ENCODE results near the gene SHISA6.

The SHISA6 gene

DNA sequence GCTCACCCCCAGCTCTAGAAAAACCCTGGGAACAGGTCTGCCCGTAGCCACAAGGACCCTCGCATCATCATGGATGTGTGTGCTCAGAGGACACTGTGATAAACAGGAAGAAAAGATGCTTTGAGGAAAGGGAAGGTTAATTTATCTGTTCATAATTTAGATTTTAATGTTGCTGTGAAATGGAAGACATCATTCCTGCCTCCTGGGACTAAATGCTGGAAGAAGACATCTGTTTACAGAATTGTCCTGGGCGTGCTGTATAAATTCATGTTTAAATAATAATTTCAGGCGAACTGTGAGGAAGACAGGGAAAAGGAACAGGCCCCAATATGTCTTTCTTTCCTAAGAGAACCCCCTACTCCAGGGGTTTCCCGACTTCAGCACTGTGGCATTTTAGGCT lies 112.6 kb downstream of the SHISA6 start:
- DNase-seq (ENCODE audit: low read depth), result no peak

DNA sequence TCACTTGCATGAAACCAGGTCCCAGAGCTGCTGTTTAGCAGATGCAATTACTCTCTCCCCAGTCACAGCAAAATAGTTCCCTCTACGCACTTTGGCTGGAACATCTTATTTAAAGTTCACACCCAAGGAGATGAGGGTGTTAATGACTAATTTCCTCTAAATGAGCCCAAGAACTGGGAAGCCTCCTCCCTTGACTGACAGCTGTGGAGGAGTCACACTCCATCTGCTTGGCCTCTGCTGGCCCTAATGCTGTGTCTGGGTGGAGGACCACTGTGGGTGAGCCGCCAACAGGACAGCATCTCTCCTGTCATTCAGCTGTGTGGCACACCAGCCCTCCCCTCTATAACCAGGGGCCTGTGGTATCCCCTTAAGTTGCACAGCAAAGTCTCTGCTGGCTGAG lies 115.4 kb downstream of the SHISA6 start:
- no peak for DNase-seq (ENCODE audit: low read depth)

- DNase-seq (ENCODE audit: low read depth), result no peak
These were observed 122.6 kb downstream of the SHISA6 start for GRCh38 chr17:11363565-11364117.

GRCh38 chr17:11366272-11366850 lies 125.3 kb downstream of the SHISA6 start:
- no peak for DNase-seq (ENCODE audit: low read depth)

DNA sequence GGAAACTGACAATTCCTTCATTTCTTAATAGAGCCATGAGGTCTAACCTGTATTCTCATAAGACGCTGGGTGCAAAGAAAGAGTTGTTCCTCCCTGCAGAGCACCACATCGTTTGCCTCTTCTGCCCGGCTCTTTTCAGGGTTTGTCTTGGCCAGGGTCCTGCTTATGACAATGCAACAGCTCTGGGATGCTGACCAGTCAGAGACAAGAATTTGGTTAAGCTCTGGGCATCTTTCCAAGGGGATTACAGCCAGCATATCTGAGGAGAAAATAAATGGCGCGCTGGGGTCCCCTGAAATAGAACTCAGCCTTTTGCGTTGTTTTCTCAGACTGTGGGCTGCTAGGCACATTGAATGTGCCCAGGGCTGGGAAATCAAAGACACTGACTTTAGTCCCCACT lies 128.6 kb downstream of the SHISA6 start:
- peak; percentile 1 for DNase-seq (ENCODE audit: low read depth)

DNA sequence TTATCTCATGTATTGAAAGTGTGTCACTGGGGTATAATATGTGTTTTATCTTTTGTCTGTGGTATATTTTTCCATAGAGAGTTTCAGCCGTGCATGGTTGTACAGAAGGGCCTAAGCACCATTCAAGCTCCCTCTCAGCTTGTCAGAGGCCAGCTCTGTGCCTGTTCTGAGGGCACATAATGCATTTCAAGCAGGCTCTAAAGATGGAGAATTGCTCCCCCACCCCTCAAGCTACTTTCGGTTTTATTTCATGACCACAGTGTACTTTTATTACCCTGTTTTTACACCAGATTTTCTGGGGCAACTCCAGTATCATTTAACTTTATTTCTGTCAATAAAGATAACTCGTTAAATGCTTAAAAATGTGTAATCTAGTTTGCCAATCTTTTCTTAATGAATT lies 131.7 kb downstream of the SHISA6 start:
- no peak for DNase-seq (ENCODE audit: low read depth)

- no peak for DNase-seq (ENCODE audit: low read depth)
These were observed 137.5 kb downstream of the SHISA6 start for GRCh38 chr17:11378506-11378905.

- no peak for DNase-seq (ENCODE audit: low read depth)
These were observed 139.7 kb downstream of the SHISA6 start for GRCh38 chr17:11380761-11381160.

- DNase-seq (ENCODE audit: low read depth), result no peak
These were observed 142.1 kb downstream of the SHISA6 start for GRCh38 chr17:11383157-11383556.

DNA sequence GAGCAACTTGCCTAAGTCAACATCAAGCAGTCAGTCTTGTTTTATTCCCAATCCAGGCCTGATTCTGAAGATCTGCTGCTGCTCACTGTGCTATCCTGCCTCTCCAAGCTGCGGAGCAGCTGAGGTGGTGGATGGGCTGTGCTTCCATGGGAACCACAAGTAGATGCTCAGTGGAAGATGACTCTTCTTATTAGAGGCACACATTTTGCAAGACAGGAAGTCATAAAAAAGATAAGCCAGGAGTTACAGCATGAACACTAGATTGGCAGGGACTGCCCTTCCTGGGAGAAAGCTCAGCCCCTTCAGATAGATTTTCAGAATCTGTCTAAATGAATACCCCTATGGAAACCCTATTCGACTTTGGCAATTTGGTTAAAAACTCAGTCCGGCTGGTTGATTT lies 143.1 kb downstream of the SHISA6 start:
- no peak for DNase-seq (ENCODE audit: low read depth)

DNA sequence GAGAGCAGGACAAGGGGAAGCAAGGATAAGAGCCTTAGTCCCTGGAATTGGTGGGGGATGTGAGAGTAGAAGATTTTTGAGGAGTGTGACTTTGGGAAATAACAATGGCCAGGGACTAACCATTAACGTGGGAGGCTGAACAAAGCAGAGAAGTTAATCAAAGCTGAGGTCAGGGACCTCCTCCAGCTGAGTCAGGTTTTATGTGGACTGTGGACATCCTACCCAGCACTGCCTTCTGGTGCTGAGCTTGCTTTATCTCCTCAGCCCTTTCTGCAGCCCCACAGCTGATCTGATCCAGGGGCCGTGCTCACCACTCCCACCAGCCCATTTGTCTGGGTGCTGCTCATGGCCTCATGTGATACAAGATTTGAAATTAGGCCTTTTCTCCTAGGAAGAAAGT lies 146.6 kb downstream of the SHISA6 start:
- no peak for DNase-seq (ENCODE audit: low read depth)

GRCh38 chr17:11388054-11388453 lies 147.0 kb downstream of the SHISA6 start:
- DNase-seq (ENCODE audit: low read depth), result no peak

GRCh38 chr17:11389583-11389982 lies 148.6 kb downstream of the SHISA6 start:
- DNase-seq (ENCODE audit: low read depth), result no peak

DNA sequence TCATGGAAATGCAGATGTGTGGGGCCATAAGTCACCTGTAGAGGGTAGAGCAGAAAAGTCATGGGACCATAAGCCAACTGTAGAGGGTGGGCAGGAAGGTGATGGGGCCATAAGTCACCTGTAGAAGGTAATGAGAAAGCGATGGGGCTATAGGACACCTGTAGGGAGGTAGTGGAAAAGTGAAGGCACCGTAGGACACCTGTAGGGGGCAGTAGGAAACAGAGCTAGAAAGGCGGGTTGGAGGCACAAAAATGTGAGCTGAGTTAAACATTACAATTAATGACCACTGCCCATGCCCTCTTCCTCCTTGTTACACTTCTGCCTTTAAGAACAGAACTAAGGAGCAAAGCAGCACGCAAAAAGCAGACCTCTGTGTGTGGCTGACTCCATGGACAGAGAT lies 150.1 kb downstream of the SHISA6 start:
- no peak for DNase-seq (ENCODE audit: low read depth)

GRCh38 chr17:11404431-11405276 lies 163.6 kb downstream of the SHISA6 start:
- no peak for DNase-seq (ENCODE audit: low read depth)

- no peak for DNase-seq (ENCODE audit: low read depth)
These were observed 165.7 kb downstream of the SHISA6 start for GRCh38 chr17:11406716-11407115.

DNA sequence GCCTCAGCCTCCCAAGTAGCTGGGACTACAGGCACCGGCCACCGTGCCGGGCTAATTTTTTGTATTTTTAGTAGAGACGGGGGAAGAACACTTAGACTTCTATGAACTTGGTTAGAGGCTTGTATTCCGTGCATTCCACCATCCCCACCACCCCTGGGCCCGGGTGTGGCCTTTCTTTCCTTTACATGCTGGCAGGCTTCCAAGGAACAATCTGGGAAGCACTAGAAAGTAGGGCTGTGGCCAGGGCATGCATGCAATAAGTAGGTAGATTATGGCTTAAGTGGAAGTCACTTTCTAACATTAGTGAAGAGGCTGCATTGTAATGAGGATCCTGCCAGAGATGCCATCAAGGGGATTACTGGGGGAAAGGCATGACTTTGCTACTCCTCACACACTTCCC lies 171.6 kb downstream of the SHISA6 start:
- DNase-seq (ENCODE audit: low read depth), result no peak

DNA sequence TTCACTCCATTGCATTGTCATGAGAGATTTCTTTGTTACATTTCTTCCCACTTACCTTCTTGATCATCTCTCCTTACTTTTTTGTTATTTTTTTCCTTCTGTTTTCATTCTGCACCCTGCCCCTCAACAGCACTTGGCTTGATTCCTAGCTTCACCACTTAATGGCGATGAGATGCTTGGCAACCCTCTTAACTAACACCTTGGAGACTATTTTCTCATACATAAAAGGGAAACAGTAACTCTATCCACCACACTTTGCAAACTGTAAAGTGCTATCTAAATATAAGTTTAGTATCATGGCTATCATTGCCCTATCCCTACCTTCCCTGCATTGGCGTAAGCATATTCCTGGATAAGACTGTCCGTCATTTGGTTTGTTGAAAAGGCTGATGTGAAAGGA lies 177.3 kb downstream of the SHISA6 start:
- no peak for DNase-seq (ENCODE audit: low read depth)

- no peak for DNase-seq (ENCODE audit: low read depth)
These were observed 189.7 kb downstream of the SHISA6 start for GRCh38 chr17:11430751-11431150.

- no peak for DNase-seq (ENCODE audit: low read depth)
These were observed 197.7 kb downstream of the SHISA6 start for GRCh38 chr17:11438673-11439072.

DNA sequence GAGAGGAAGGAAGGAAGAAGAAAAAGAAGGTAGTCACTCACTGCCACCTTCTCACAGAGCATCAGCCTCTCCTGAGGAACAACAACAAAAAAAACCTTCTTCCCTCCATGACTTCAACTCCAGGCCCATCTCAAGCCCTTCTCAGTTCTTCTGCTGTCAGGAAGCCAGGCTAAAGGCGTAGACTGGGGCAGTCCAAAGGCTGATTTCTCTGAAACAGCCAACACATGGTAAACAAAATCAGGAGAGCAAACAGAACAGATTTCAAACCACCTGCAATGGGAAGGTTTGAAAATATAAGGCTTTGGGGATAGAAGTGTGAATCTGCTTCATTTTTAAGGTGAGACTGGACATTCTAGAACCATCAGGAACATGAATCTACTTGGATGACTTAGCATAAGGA lies 200.0 kb downstream of the SHISA6 start:
- DNase-seq (ENCODE audit: low read depth), result no peak

DNA sequence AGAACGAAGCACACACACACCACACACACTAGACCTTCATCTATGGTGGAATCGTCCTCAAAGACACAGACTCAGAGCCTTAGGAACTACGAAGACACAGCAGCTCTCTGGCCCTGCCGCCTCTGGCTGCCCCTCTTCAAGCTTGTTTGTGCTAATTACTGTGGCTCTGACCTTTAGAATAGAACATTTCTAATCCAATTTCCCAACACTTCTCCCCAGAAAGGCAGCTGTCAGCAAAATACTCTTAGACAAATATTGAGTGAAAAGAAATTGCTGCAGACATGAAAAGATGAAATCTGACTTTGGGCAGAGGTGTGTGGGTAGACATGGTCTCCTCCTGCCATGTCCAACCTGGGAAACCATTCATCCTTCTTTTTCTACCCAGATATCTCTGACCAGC lies 205.3 kb downstream of the SHISA6 start:
- no peak for DNase-seq (ENCODE audit: low read depth)

GRCh38 chr17:11454096-11454495 lies 213.1 kb downstream of the SHISA6 start:
- DNase-seq (ENCODE audit: low read depth), result no peak

GRCh38 chr17:11458279-11458678 lies 217.3 kb downstream of the SHISA6 start:
- no peak for DNase-seq (ENCODE audit: low read depth)

Data from iris pigment epithelial cell (primary cell).